ENCODE results near the gene TMC8.

DNA sequence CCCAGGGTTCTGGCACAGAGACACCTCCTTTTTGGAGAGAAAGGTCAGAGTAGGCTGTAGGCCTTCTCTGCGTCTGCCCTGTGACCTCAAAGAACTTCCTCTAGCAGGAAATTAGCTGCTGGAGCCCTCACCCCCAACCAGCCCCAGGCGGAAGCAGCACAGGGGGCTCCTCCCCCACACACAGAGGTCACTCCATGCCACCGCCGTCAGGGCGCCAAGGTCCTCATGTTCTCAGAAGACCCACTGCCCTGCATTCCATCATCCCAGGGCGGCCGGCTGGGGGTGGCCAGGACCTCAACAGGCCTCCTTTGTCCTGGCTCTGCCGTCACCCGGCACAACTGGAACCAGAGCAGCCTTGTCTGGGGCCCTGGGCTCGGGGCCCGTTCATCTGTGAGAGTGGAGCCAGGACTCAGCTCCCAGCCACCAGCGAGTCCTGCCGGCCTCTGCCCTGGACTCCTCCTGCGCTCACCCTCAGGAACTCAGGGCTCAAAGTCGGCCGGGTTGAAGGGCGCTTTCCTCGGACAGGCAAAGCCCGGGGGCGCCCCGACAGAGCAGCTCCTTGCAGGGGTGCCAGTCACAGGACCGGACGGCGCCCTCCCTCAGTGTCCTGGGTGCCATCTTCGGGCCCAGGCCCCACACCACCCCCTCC is 3.2 kb upstream of the TMC8 start:
- TF ChIP-seq, protein P1, sequence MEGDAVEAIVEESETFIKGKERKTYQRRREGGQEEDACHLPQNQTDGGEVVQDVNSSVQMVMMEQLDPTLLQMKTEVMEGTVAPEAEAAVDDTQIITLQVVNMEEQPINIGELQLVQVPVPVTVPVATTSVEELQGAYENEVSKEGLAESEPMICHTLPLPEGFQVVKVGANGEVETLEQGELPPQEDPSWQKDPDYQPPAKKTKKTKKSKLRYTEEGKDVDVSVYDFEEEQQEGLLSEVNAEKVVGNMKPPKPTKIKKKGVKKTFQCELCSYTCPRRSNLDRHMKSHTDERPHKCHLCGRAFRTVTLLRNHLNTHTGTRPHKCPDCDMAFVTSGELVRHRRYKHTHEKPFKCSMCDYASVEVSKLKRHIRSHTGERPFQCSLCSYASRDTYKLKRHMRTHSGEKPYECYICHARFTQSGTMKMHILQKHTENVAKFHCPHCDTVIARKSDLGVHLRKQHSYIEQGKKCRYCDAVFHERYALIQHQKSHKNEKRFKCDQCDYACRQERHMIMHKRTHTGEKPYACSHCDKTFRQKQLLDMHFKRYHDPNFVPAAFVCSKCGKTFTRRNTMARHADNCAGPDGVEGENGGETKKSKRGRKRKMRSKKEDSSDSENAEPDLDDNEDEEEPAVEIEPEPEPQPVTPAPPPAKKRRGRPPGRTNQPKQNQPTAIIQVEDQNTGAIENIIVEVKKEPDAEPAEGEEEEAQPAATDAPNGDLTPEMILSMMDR (IDR thresholded peaks at IDR 0.05), result no peak
- TF ChIP-seq POLR2A (IDR thresholded peaks at IDR 0.05), result peak; percentile 25 to 33
